NCI-H2196 (cell line): ENCODE data around the gene KCNA10.
A peak's percentile ranks its signal among the peaks of the same experiment; 100 is the strongest.

Source experiments
- DNase-seq: peaks from one replicate; lab custom pipeline; 2025; ENCODE audit not compliant: unreplicated experiment; lab: John Stamatoyannopoulos, UW

KCNA10 gene

DNA sequence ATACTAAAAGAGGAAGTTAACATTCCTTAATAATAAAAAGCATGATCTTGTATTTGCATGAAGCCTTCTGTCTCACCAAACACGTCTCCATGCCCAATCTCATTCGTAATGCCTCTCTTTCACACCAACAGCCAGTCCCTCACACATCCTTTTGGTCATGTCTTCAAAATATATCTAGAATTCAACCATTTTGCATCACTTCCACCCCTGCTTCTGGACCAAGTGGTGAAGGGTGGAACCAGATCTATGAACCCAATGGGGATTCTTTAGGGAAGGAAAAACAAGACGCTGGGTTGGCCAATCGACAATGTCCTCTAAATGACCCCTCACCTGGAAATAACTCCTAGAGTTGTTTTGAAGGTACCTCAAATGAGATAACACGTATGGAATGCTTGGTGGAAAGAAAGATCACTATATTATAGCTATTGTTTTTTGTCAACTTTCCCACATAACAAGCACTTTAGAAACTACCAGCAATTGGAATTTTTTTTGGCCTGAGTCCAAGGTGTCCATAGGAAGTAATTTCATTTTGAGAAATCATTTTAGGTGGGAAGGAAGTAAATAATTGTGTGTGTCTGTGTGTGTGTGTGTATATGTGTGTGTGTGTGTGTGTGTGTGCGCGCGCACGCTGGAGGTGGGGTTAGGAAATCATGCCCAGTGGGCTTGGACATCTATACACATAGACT lies at the start of gene KCNA10:
Gene KCNA10, minus strand, starts transcription at position 51 of the 686 bp plus-strand sequence. CDS start 388 bp downstream, outside the sequence.
- DNase-seq = no peak

DNA sequence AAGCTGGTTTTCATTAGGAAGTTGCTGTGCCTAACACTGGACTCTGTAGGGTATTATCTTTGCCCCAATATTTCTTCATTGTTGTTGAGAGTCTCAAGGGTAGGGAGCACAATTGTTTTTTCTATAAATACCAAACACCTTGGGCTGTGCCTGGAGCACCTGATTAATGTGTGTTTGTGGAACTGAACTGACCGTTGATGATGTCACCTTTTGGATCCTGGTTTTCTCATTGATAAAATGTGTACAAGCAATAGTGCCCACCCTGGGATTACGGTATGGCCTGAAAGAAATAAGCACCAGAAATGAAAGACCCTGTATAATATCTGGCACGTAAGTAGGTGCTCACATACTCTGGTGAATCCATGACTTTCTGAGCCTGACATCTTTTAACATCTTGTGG lies 47.9 kb upstream of the KCNA10 start:
- no peak for DNase-seq

DNA sequence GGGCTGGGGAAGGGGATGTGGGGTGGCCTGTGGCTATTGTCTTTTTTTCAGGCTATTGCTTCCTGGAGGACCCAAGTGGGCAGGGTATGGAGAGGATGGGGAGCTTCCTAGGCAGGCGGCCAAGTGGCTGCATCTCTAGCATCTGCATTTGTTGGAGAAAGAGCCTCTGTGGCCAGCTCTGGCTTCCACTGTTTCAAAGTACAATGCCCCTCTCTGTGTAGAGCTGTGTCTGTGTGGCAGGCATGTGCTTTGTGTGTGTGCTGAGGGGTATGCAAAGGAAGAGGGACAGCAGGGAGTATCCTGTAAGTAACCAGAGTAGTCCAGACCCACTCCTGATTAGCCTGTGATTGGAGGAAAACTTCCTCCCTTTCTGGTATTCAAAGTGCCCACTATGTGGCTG lies 46.6 kb upstream of the KCNA10 start:
- no peak for DNase-seq

DNA sequence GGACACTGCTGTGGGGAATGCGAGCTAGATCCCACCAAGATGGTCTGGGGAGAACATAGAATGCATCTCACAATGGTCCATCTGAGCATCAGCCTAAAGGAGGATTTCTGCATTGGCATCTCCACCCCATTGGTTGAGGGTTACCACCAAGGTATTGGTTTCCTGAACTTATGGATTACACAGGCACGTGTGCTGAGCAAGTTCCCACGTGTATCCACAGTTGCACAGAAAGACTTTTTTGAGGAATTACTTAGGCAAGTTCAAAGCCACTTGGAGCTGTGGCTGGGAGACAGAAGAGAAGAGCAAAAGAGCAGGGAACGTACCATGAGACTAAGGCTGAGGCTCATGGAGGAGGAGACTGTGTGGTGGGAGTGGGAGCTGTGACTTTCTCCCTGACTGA lies 44.1 kb upstream of the KCNA10 start:
- DNase-seq = no peak

DNA sequence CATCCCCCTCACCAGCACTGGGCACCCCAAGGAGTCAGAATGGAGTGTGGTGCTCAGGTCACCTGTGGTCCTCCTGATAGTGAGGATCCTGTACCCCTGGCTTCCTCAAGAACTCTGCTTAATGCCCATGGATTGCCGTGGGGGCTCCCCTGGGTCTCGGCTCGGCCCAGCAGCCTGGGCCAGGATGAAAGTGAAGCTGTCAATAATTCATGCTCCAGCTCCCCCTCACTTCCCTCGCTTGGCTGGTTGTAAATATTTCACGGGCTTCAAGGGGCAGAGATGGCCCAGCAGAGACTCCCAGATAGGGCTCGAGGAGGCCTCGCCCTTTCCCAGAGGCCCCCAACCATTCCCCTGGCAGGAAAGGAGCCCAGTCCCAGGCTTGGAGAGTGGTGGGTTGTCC lies 42.6 kb upstream of the KCNA10 start:
- no peak for DNase-seq

DNA sequence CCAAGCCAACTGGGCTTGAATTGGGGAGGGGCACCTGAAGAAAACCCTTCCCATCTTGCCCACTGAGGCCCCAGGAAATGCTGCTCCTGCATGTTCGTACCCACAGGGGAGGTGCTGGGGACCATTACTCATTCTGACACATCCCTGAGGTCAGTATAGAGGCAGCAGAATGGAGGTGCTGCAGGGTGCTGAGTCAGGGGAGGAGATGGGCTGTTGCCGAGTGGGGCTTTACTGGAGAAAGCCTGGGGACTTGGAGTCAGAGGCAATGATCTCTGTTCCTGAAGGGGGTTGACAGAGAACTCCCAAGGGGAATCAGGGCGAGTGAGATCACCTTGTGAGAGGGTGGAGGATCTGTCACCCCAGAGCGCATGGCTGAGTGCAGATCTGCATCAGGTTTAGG lies 40.2 kb upstream of the KCNA10 start:
- DNase-seq = no peak

DNA sequence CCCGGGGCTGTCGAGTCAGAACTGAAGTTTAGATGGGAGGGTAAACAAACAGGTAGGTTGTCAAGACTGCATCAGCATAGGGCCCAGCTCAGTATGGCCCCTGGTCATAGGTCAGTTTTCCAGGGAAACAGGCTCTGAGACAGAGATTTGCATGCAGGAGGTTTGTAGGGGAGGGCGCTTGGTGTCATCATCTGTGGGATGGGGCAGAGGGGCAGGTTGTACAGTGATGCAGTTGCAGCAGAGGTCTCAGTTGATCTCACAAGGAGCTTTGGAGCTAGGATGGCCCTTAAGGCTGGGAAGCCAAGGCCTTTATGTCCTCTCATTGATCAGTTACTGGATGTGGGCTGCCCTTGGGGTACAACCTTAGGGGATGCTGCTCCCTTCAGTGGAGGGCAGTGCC lies 38.5 kb upstream of the KCNA10 start:
- DNase-seq = no peak

DNA sequence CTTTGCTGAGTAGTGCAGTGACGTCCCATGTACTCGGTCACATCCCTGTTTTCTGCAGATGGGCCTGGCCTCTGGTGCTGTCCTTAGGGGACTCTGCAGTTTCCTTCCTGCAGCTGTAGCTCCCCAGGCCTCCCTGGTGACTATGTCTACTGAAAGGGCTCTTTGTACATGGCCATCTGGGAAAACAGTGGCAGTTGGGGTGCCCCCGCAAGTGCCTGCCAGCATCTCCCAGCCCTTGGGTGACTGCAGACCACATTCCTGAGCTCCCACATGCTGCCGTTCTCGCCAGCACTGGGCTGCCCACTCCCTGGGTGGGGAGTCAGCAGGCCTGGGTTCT lies 37.5 kb upstream of the KCNA10 start:
- DNase-seq = no peak

DNA sequence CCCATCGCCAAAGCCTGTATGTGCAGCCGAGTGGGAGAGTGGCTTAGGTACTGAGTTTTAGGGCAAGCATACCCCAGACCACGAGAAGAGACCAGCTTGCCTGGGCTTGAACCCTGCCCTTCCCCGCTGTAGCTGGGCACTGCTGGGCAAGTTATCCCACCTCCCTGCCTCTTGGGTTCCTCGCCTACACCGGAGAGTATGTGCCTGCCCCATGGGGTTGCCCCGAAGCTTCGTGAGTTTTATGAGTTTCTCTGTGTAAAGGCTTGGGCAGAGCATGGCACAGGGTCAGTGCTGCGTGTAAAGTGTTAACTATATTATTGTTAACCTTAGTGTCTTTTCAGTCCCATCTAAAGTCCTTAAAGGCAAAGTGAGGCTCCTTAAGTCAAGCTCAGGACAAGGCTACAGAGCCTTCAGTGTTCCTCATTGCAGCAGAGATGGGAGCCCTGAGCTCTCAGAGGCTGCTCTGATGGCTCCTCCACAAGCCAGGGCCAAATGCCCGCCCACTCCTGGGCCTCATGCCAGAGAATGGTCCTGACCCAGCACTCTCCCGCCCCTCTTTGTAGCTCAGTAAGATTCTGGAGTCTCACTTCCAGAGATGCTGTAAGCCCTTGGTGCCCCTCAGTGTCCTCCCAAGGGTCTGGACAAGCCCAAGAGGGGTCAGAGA lies 37.0 kb upstream of the KCNA10 start:
- DNase-seq = peak; percentile 32

DNA sequence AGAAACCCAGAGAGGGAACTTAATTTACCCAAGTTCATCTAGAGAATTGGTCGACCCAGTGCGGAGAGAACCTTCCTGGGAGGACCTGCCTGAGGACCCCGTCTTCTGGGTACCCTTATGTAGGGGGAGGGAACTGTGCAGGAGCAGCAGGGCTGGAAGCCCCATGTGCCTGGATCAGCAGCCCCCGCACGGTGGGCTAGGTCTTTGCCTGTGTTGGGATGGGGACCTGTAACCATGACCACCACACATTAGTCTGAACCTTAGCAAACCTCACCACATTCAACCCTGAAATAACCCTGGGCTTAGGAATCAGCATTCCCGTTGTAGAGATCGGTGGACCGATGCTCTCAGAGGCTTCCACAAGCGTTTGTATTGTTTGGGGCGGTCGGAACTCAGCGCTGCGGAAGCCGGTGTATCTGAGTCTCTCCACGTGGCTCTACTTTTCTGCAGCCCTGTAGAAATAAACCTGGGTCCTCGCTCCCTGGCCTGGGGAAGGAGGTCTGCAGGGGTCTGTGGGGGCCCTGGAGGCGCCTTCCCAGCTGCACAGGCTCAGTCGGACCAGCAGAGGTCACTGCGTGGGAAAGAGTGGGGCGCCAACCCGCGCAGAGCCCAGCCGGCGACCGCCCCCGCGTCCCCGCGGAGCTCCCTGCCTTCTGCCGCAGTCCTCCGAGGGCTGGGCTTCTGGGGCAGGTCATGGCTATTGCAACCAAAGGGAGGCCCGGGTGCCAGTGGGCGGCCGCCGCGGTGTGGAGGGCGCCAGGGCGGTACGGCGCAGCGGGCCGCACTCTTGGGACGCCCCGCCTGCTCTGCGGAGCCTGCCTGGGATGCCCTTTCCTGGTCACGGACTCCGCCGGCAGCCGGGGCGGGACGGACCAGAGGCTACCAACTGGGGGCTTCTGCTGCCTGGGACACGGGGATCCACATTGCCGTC lies 36.2 kb upstream of the KCNA10 start:
- no peak for DNase-seq

DNA sequence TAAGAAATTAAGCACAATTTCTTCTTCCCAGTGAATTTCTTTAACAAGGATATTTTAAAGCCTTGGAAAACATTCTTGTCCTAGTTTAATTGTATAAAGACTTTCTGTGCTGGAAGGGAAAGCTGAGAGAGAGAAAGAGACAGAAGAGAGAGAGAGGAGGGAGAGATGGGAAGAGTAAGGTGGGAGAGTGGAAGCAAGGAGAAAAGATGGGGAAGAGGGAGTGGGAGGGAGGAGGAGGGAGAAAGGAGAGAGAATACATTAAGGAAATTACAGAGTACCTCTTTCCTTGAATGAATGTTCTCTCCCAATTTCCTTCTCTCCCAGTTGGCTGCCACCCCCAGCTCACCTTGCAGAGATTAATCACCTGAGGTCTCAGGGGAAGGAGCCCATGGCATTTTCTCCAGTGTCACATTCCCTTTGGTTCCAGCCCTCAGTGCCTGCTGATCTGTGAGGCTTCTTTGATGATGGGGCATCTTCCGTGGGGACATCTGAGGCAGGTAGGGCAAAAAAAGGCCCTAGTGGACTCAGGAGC lies 32.4 kb upstream of the KCNA10 start:
- DNase-seq = no peak

DNA sequence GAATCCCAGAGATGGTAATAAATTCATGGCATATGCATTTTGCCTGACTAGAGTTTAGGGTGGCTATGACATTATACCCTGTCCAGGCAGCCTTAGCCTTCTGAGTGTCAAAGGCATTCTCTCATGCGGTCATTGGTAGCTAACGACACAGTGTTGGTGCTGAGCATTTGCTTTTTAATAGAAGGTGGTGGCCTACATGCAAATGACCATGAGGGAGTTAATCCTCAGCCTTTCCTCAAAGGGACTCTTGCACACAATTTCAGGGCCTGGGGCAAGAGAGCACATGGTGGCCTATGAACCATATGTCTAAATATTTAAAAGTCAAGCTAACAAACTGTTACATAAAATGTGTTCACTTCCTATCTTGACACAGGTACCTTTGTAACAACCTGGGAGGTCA lies 30.9 kb upstream of the KCNA10 start:
- DNase-seq = no peak

DNA sequence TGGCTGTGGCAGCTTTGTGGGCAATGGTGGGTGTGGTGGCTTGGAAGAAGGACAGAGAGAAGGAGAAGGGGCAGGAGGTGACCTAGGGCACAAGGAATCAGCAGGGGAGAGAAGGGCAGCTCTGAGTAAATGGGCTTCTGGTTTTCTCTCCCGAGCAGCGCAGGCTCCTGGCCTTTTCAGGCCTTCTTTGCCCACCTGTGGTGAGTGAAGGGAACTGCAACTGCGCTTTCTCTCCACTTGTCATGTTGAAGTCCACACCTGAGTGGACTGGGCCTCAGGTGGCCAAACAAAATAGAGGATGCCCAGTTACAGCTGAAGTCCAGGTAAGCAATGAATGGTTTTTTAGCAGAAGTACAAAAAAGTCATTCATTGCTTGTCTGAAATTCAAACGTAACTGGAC lies 29.4 kb upstream of the KCNA10 start:
- DNase-seq = peak; percentile 53

DNA sequence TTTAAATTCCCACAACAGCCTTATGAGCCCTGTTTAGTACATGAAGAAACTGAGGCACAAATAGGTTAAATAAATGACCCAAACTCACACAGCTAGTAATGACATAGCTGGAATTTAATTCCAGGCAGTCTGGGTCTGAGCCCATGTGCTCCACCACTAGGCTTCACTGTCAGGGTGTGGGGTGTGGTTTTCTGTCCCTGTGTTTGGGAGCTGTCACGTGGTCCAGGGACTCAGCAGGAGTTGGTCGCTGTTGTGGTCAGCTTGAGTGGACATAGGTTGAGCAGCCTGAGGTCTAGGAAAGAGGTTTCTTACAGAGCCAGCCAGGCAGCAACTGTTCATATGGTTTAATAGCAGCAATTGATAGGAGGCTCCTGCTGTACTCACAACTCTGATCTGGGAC lies 28.0 kb upstream of the KCNA10 start:
- no peak for DNase-seq

DNA sequence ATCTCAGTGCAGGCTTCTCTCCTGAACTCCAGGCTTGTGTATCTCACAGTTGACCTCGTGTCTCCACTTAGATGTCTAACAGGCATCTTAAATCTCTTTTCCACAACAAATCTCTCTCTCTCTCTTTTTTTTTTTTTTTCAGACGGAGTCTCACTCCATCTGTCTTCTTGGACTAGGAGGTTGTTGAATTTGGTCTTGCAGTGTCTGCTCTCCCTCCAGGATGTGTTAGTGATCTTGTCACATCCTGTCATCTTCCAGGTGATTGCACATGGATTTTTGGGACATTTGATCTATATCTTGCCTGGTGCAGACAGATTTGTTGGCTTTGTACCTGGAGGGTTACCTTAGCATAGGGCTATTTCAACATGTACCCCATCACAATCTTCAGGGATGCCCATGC lies 26.5 kb upstream of the KCNA10 start:
- DNase-seq = no peak

DNA sequence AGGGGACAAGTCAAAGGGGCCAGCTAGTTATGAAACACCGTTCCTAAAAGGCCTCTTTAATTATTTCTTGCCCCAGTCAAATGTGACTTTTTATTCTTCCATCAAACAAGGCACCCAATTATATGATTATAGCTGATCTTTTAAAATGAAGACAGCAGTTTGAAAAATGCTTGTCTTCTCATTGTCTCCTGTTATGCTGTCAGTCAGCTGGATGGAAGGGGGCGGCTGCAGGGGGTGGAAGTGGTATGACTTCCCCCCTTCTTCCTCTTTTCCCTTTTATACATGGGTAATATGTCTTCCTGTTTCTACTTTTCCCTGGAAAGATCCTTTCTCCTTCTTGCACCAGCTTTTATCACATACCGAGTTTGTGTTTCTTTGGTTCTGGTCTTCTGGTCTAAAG lies 25.8 kb upstream of the KCNA10 start:
- no peak for DNase-seq

DNA sequence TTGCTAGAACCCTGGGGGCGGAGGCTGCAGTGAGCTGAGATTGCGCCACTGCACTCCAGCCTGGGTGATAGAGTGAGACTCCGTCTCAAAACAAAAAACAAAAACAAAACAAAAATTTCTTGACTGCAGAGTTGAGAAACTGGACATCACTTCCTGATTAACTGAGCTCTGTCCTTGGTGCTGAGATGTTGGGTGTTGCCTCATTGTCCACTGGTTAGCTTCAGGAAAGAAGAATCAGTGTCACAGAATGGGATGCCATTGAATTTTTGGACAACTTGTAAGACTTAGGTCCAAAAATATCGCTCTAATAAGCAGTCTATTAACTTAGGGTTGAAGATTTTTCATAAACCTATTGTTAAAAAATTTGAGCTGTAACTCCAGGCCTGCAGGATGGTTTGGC lies 23.8 kb upstream of the KCNA10 start:
- no peak for DNase-seq

DNA sequence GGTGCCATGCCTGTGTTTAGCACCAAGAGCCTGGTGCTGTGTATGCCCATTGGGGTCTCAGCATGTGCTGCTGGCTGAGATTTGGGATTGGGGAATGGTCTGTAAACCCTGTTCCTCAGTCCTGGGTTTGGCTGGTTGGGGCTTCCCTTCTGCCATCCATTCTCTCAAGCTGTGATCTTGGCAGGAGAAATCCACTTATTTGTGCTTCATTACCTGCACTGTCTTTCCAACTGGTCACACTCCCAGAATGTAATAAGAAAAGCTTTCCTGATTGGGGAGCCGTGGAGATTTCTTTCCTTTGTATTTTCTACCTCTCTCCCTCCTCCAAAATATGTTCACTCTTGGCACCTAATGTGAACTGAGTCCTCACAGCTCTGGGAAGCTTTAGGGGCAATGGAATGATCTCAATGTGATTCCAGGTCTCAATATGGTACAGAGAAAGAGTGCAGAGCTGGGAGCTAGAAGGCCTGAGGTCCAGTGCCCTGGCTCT lies 23.0 kb upstream of the KCNA10 start:
- no peak for DNase-seq

DNA sequence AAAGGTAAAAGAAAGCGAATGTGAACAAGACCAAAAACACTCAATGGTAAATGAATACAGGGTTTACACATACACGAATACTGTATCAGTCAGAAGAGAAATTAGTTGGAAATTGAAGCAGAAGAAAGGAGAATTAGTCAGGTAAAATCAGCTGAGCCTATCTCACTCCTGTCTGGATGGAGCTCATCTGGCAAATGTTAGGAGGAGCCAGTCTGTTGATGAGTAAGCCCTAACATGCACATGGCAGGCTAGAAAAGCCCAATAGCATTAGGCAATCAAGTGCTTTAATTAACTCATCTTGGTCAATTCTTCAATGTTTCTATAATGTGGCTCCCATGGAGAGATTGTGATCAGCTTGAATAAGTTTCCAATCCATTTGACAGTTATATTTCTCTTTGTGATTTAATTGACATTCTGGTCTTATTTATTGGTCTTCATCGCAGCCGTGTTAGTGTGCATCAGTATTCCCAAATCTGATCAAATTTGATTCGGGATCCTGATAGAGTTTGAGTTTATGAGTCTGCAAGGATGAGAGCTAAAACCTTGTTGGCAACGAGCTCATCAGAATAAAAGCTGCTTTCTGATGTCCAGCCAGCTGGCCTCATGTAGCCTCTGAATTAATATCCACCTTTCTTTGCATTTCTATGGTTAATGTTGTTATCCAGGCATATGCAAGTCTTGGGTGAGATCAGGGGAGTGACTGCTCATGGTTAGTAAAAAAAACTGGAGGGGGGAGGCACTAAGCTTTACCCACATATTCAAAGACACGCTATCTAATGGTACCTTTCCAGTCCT lies 22.1 kb upstream of the KCNA10 start:
- no peak for DNase-seq

DNA sequence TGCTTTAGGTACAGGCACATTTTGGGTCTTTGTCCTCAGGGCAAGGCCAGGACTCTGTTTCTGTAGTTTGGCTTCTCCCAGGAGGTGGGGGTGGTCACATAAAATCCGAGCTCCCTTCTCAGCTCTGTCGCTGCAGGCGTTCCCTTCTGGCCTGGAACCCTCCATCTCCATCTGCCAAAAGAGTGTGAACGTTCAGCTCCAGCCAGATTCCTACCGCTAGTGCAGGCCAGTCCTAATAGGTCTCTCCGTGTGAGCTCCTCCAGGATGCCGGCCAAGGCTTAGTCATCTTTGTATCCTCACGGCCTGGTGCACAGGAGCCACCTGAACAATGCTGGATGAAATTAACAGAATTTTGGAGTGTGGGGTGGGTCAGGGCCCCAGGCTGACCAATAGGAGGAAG lies 19.9 kb upstream of the KCNA10 start:
- peak; percentile 44 for DNase-seq

DNA sequence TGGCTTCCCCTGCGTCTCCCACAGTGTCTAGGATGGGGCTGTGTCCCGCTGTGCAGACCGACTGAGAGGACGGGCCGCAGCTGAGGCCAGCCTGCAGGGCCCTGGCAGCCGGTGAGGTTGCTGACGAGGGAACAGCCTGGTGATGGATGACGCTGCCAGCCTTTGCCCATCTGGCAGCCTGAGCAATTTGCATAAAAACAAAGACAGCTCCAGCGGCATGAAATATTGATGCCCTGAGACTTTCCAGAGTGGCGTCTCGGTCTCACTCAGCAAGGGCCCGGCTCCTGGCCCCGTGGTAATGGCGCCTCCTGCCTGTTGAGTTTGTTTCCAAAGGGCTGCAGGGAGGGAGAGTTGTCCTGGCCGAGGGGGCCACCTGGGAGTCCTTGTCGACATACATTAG lies 19.1 kb upstream of the KCNA10 start:
- no peak for DNase-seq
